Cardiac fibroblast (primary cell): Measurements from ENCODE around the gene MEX3D.

ENCODE experiments used
- DNase-seq, 2 donors: peaks; one replicate each; pipeline versions ENCODE4 v3.0.0 to v3.0.0-alpha.2; 2010; ENCODE audit warnings: low read depth in 2 of 2
- H3K4me3 ChIP-seq, 2 donors: replicated peaks in 1 of 2; 1 replicate in 1 of 2; 2 replicates in 1 of 2; pipeline ENCODE4 v1.5.1; 2011; ENCODE audit warnings: low read depth in 2 of 2, low read length in 2 of 2, mild to moderate bottlenecking in 2 of 2, moderate library complexity in 1 of 2
- TF ChIP-seq, protein P1 (sequence below): IDR thresholded peaks from one replicate; pipeline ENCODE4 v1.5.1; 2011; ENCODE audit warnings: low read depth, mild to moderate bottlenecking, low read length, inconsistent platforms

The MEX3D gene

GRCh38 chr19:1612114-1613086 lies 44.3 kb upstream of the MEX3D start:
- DNase-seq = no peak
- no peak overlapping the region for H3K4me3 ChIP-seq
- TF ChIP-seq, protein P1, sequence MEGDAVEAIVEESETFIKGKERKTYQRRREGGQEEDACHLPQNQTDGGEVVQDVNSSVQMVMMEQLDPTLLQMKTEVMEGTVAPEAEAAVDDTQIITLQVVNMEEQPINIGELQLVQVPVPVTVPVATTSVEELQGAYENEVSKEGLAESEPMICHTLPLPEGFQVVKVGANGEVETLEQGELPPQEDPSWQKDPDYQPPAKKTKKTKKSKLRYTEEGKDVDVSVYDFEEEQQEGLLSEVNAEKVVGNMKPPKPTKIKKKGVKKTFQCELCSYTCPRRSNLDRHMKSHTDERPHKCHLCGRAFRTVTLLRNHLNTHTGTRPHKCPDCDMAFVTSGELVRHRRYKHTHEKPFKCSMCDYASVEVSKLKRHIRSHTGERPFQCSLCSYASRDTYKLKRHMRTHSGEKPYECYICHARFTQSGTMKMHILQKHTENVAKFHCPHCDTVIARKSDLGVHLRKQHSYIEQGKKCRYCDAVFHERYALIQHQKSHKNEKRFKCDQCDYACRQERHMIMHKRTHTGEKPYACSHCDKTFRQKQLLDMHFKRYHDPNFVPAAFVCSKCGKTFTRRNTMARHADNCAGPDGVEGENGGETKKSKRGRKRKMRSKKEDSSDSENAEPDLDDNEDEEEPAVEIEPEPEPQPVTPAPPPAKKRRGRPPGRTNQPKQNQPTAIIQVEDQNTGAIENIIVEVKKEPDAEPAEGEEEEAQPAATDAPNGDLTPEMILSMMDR = no peak

- TF ChIP-seq, protein P1 = no peak
Measured at GRCh38 chr19:1611353-1611752, 43.2 kb upstream of the MEX3D start.

DNA sequence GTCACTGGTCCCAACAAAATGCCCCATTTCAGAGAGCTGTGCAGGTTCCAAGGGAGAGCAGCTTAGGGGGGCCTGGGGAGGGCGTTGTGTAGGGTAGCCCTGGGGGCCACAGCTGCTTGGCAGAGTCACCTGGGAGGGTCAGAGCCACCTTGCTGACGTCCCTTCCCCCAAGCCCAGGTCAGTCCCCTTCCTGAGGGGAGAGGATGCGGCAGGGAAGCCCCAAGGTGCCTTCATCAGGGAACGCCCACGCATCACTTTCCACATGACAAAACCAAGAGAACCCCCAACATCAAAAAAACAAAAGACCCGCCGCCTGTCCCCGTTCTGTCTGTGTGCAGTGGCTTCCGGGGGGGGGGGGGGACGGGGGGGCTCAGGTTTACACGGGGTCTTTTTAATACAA lies 42.5 kb upstream of the MEX3D start:
- TF ChIP-seq, protein P1 = no peak
- H3K4me3 ChIP-seq = no peak overlapping the region
- no peak for DNase-seq

More at GRCh38 chr19:1611353-1611752, 43.2 kb upstream of the MEX3D start:
- no peak overlapping the region for H3K4me3 ChIP-seq
- DNase-seq = no peak

DNA sequence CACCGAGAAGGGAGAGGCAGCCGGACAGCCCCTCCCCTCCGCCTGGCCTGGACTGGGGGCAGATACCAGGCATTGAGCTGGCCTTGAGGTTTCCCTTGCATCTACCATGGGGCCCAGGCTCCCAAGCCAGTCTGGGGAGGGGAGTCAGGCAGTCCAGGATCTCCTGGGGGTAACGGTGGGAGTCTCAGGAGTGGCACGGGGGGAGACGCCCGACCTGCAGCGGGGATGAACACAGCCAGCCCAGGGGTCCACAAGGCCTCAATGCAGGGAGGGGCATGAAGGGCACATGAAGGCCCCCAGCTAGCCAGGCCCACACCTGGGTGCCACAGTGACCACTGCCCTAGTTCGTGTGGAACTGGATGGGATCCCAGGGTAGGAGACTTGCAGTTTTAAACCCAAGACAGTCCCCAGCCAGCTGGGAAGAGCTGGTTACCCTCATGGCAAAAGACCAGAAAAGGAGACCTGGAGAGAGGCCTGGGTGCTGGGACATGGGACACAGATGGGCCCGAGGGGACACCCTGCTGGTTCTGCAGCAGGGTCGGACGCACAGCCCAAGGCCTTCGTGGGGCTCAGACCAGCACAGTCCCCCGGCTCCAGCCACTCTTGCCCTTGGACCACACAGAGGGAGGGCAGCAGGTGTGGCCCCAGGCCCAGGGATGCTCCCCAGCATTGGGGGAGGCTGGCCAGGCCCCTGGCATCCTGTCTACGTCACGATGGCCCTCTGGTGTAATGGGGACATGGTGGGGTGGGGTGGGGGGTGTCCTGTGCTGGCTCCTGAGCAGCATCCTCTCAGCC lies 41.8 kb upstream of the MEX3D start:
- no peak for DNase-seq
- TF ChIP-seq, protein P1 = no peak
- no peak overlapping the region for H3K4me3 ChIP-seq

DNA sequence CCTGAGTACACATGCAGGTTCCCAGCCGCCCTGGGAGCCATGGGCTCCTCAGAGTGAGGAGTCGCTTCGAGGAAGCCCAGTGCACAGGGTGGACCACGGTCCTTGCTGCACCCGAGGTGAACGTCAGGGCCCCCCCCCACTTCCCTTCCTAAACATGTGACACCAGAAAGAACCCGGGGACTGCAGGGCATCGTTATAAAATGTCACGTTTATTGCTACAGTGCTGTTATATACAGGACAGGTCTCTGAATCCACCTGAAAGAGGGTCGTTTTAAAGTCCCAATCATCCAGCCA lies 40.9 kb upstream of the MEX3D start:
- TF ChIP-seq, protein P1 = no peak
- no peak overlapping the region for H3K4me3 ChIP-seq
- no peak for DNase-seq

DNA sequence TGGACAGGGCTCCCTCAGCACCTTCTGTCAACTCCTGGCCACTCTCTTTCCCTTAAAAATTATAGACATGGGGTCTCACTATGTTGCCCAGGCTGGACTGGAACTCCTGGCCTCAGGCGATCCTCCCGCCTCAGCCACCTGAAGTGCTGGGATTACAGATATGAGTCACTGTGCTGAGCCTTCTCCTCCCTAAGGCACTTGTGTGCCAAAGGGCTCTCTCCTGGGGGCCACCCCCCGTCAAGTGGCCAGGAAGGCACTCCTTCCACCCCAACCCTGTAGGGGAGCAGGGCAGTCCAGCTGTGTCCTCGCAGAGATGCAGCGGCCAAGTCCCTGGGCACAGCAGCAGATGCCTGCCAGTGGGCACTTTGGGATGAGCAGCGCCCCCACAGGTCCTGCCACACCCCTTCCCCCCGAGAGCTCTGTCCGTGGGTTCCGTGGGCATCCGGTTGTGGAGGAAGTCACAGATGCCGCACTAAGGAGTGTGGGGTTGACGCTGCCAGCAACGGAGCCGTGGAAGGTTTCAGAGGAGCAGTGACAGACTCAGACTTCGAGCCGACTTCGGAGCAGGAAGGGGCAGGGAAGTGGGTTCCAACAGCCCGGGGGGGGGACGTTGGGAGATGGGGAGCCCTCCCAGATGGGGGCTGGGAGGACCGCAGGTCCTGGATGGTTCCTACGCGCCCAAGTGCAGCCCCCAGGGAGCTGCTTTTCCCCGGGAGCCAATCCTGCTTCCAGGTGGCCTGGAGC lies 40.4 kb upstream of the MEX3D start:
- no peak for DNase-seq
- H3K4me3 ChIP-seq = no peak overlapping the region
- TF ChIP-seq, protein P1 = no peak
